Neutrophil (primary cell): ENCODE measurements around the gene DQX1.

ENCODE experiments used
- H3K27ac ChIP-seq: fragments of 200-600 bp; sonication (generic); 2 replicates; pipeline ENCODE4 v1.5.1; 2016; ENCODE audit warnings: mild to moderate bottlenecking, moderate library complexity
- H3K27me3 ChIP-seq: fragments of 200-600 bp; sonication (generic); 2 replicates; pipeline ENCODE4 v1.6.0; 2016; ENCODE audit warnings: mild to moderate bottlenecking
- H3K36me3 ChIP-seq: fragments of 200-600 bp; sonication (generic); 2 replicates; pipeline ENCODE4 v1.5.1; 2017
- H3K4me1 ChIP-seq, 2 experiments: fragments of 200-600 bp in 1 of 2; sonication (generic) in 1 of 2; 1 replicate in 1 of 2; 2 replicates in 1 of 2; pipeline versions ENCODE4 v1.5.1 to v1.6.1; 2013 to 2016; ENCODE audit warnings: low read depth in 1 of 2, low read length in 1 of 2, mild to moderate bottlenecking in 1 of 2, moderate library complexity in 1 of 2; ENCODE audit not compliant: control insufficient read depth in 1 of 2, insufficient read depth in 1 of 2
- H3K4me3 ChIP-seq, 2 experiments: fragments of 200-600 bp in 1 of 2; sonication (generic) in 1 of 2; 1 replicate in 1 of 2; 2 replicates in 1 of 2; pipeline ENCODE4 v1.5.1; 2013 to 2016; ENCODE audit warnings: low read depth in 1 of 2, low read length in 1 of 2, mild to moderate bottlenecking in 1 of 2, moderate library complexity in 1 of 2
- H3K9me3 ChIP-seq: fragments of 200-600 bp; sonication (generic); 2 replicates; pipeline ENCODE4 v1.5.1; 2016
- TF ChIP-seq, protein P1 (sequence below): fragments of 200-600 bp; sonication (generic); IDR thresholded peaks from 2 replicates; pipeline ENCODE4 v1.5.1; 2016; ENCODE audit warnings: antibody characterized with exemption

Gene DQX1

DNA sequence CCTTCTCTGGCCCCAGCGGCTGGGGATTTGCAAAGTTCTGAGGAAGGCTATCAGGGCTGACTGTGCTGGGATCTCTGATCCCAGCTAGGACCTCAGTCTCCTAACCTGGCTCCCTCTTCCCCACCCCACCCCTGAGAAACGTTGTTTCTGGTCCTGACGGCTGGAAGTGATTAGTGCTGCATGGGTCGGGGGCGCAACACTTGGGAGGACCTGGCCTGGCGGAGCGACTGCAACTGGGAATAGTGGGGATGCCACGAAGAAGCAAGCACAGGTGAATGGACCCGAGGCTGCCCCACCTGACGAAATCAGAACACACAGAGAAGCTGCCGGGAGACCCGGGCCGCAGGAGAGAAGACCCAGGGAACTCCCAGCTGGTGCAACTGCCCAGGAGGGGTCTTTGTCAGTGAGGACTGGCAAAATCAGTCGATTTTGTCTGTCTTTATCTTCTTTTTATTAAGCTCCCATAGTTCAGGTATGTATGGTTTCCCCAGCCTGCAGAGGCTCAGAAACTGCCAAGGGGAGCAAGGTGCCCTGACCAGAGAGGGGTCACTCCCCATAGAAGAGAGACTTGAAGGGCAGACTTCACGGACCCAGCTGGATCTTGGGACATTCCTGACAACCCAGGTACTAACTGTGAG lies 26.0 kb downstream of the DQX1 start:
- no peak overlapping the region for H3K4me3 ChIP-seq
- TF ChIP-seq, protein P1, sequence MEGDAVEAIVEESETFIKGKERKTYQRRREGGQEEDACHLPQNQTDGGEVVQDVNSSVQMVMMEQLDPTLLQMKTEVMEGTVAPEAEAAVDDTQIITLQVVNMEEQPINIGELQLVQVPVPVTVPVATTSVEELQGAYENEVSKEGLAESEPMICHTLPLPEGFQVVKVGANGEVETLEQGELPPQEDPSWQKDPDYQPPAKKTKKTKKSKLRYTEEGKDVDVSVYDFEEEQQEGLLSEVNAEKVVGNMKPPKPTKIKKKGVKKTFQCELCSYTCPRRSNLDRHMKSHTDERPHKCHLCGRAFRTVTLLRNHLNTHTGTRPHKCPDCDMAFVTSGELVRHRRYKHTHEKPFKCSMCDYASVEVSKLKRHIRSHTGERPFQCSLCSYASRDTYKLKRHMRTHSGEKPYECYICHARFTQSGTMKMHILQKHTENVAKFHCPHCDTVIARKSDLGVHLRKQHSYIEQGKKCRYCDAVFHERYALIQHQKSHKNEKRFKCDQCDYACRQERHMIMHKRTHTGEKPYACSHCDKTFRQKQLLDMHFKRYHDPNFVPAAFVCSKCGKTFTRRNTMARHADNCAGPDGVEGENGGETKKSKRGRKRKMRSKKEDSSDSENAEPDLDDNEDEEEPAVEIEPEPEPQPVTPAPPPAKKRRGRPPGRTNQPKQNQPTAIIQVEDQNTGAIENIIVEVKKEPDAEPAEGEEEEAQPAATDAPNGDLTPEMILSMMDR: no peak
- peaks cover 93% of the 10 kb centered on the region for H3K27me3 ChIP-seq
- H3K4me1 ChIP-seq: peaks cover 42 to 43% of the 10 kb centered on the region in 2 experiments
- H3K27ac ChIP-seq: no peak overlapping the region
- peaks cover 3% of the 10 kb centered on the region for H3K36me3 ChIP-seq
- H3K9me3 ChIP-seq: no peaks in the 10 kb centered on the region

DNA sequence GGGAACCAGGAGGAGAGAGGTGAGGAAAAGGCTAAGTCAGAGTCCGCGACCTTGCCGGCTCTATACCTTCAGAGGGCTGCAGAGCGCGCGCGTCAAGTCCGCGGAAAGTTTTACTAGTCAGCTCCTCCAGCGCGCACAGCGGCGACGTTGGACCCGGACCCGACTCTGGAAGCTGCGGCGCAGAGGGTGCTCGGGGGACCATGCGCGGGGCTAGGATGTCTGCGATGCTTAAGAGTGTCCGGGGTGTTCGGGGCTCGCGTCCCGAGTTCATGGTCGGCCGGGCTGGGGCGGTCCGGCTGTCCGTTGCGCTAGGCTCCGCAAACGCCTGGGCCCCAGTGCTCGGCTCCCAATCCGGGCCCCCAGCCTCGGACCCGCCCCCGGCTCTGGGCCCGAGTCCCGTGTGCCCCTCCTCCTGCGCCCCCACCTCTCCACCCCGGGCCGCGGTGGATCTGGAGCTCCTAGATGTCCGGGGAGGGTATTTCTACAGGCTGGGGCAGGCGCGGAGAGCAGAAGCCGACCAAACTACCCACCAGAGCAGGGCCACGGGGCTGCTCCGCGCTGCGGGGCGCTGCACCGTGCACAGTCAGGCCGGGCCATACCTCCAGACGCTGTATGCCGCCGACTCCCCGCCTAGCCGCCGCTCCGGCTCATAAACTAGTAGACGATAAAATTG lies 26.6 kb downstream of the DQX1 start, which contains the start of gene LBX2:
LBX2 (minus strand) TSS at position 337 of the 673 bp plus-strand sequence; CDS start at position 271, 66 bp downstream.
- Histone ChIP-seq H3K4me3 (peak within 1 kb of the TSS; percentile 53 to 59), H3K4me1 (peaks cover 42 to 43% of the 10 kb centered on the region in 2 experiments), H3K27ac (no peak within 1 kb of the TSS), H3K9me3 (no peaks in the 10 kb centered on the region), H3K27me3 (peaks cover 86% of the 10 kb centered on the region), H3K36me3 (peaks cover 3% of the 10 kb centered on the region)
- TF ChIP-seq, protein P1: no peak

DNA sequence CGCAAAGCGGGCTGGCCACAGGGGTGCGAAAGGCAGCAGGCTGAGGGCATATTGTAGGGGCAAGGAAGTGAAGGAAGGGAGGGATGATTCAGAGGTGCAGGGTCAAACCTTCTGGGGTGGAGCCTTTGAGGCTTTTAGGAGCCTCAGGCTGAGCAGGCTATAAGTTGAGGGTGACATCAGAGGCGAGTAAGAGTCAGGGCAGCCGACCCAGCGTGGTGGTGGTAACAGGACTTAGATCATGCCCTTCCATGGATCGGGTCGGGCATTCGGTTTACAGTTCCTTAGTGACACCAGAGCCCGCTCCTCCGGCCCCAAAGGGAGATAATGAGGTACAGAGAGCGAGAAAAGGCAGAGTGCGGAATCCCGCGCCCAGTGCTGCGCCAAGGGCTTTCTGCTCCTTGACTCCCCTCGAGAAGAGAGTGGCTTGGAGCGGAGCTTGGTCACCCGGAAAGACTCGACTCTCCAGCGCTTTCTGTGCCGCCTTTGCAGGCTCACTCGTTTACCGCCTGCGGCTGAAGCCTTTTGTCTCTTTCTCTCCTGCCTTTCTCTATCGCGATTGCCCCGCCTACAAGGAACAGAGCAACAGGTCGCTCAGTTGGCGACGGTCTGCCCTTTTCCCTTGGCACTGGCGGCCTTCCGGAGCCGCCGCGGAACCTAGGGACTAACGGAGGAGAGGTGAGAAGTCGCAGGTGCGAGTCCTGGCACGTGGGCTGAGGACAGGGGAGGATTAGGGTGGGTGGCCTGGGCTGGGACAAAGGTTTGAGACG lies 27.3 kb downstream of the DQX1 start:
- peaks cover 79% of the 10 kb centered on the region for H3K27me3 ChIP-seq

DNA sequence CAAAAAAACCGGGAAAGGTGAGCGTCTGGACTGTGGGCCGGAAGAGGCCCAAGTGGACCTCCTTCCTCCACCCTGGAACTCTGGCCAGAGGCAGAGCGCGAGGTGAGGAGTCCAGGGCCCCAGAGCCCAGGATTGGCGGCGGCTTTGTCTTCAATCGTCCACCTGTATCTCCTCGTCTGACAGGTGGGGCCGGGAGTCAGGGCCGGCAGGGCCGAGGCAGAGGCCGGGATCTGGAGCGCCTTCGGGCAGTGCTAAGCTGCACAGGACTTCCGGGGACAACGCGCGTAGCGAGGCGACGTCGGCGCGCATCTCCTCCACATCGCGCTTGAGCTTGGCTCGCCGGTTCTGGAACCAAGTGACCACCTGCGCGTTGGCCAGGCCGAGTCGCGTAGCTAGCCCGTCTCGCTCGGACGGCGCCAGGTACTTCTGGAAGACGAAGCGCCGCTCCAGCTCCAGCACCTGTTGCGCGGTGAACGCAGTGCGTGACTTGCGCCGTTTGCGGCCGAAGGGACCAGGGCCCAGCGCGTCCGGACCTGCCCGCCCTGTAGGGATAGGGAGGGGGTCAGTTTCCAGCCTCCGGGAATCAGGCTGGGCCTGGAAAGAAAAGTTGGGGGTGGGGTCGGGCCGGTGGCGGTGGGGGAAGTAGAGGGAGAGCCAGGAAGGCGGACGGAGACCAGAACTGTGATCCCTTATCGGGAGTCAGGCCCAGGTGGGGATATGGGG lies 28.1 kb downstream of the DQX1 start:
- Histone ChIP-seq H3K36me3 (peaks cover 16% of the 10 kb centered on the region), H3K27ac (no peak overlapping the region), H3K9me3 (no peaks in the 10 kb centered on the region), H3K4me1 (peaks cover 33 to 34% of the 10 kb centered on the region in 2 experiments), H3K27me3 (peaks cover 71% of the 10 kb centered on the region), H3K4me3 (peak overlapping the region; percentile 53 to 59)
- TF ChIP-seq, protein P1: no peak

More for the DNA sequence above, 27.3 kb downstream of the DQX1 start:
- H3K36me3 ChIP-seq: peaks cover 9% of the 10 kb centered on the region
- no peaks in the 10 kb centered on the region for H3K9me3 ChIP-seq
- no peak overlapping the region for H3K27ac ChIP-seq
- H3K4me1 ChIP-seq: peaks cover 41 to 42% of the 10 kb centered on the region in 2 experiments
- peak overlapping the region; percentile 53 to 59 for H3K4me3 ChIP-seq
- TF ChIP-seq, protein P1: no peak
